ENCODE measurements around the gene SH3RF2. TPM values are rescaled to one million over a fixed set of nuclear protein-coding genes. Genes with fewer than 3 reads are reported as not detected.

Gene SH3RF2
- total RNA-seq, 1 experiment from 2014 or later = not detected

- no peaks in the 10 kb centered on the region for H3K9me2 ChIP-seq (replicated peaks; ENCODE audit: insufficient read depth, low read length)
- H3K79me2 ChIP-seq (ENCODE audit: low read length) = no peaks in the 10 kb centered on the region
- H3K4me2 ChIP-seq (ENCODE audit: low read depth, low read length, poor library complexity, severe bottlenecking) = no peak overlapping the region
- H3K9me3 ChIP-seq (ENCODE audit: low read length) = no peaks in the 10 kb centered on the region
- H3K9ac ChIP-seq (ENCODE audit: low read length) = no peak overlapping the region
- H3K36me3 ChIP-seq (ENCODE audit: insufficient read depth, low read length) = no peaks in the 10 kb centered on the region
- no peaks in the 10 kb centered on the region for H3K27me3 ChIP-seq (ENCODE audit: low read length)
- no peak overlapping the region for H3K27ac ChIP-seq (ENCODE audit: low read length)
- no peaks in the 10 kb centered on the region for H3K4me1 ChIP-seq (ENCODE audit: low read length)
- no peak for DNase-seq
- no peaks in the 10 kb centered on the region for H4K20me1 ChIP-seq (ENCODE audit: insufficient read depth, low read depth, low read length)
- no peak overlapping the region for H2AFZ ChIP-seq (ENCODE audit: low read length)
- no peak overlapping the region for H3K4me3 ChIP-seq (ENCODE audit: low read length)
Observed at GRCh38 chr5:145978708-145979107, 42.3 kb downstream of the SH3RF2 start.

GRCh38 chr5:145979270-145980223, 43.2 kb downstream of the SH3RF2 start:
- H3K36me3 ChIP-seq (ENCODE audit: insufficient read depth, low read length) = no peaks in the 10 kb centered on the region
- H3K4me1 ChIP-seq (ENCODE audit: low read length) = no peaks in the 10 kb centered on the region
- H3K79me2 ChIP-seq (ENCODE audit: low read length) = no peaks in the 10 kb centered on the region
- H4K20me1 ChIP-seq (ENCODE audit: insufficient read depth, low read depth, low read length) = no peaks in the 10 kb centered on the region
- H2AFZ ChIP-seq (ENCODE audit: low read length) = no peak overlapping the region
- no peak overlapping the region for H3K4me3 ChIP-seq (ENCODE audit: low read length)
- H3K27me3 ChIP-seq (ENCODE audit: low read length) = no peaks in the 10 kb centered on the region
- no peak for DNase-seq
- H3K9me3 ChIP-seq (ENCODE audit: low read length) = no peaks in the 10 kb centered on the region
- no peaks in the 10 kb centered on the region for H3K9me2 ChIP-seq (replicated peaks; ENCODE audit: insufficient read depth, low read length)
- H3K9ac ChIP-seq (ENCODE audit: low read length) = no peak overlapping the region
- no peak overlapping the region for H3K27ac ChIP-seq (ENCODE audit: low read length)
- no peak overlapping the region for H3K4me2 ChIP-seq (ENCODE audit: low read depth, low read length, poor library complexity, severe bottlenecking)

GRCh38 chr5:145980259-145980658, 43.9 kb downstream of the SH3RF2 start:
- Histone ChIP-seq H3K79me2 (ENCODE audit: low read length) (no peaks in the 10 kb centered on the region), H4K20me1 (ENCODE audit: insufficient read depth, low read depth, low read length) (no peaks in the 10 kb centered on the region), H3K9ac (ENCODE audit: low read length) (no peak overlapping the region), H3K36me3 (ENCODE audit: insufficient read depth, low read length) (no peaks in the 10 kb centered on the region), H3K4me1 (ENCODE audit: low read length) (no peaks in the 10 kb centered on the region), H3K9me2 (replicated peaks; ENCODE audit: insufficient read depth, low read length) (no peaks in the 10 kb centered on the region), H3K27me3 (ENCODE audit: low read length) (no peaks in the 10 kb centered on the region), H3K4me3 (ENCODE audit: low read length) (no peak overlapping the region), H2AFZ (ENCODE audit: low read length) (no peak overlapping the region), H3K4me2 (ENCODE audit: low read depth, low read length, poor library complexity, severe bottlenecking) (no peak overlapping the region), H3K9me3 (ENCODE audit: low read length) (no peaks in the 10 kb centered on the region), H3K27ac (ENCODE audit: low read length) (no peak overlapping the region)
- no peak for DNase-seq

- Histone ChIP-seq H3K9me3 (ENCODE audit: low read length) (no peaks in the 10 kb centered on the region), H3K4me1 (ENCODE audit: low read length) (no peaks in the 10 kb centered on the region), H3K4me3 (ENCODE audit: low read length) (no peak overlapping the region), H3K79me2 (ENCODE audit: low read length) (no peaks in the 10 kb centered on the region), H3K27me3 (ENCODE audit: low read length) (no peaks in the 10 kb centered on the region), H4K20me1 (ENCODE audit: insufficient read depth, low read depth, low read length) (no peaks in the 10 kb centered on the region), H2AFZ (ENCODE audit: low read length) (no peak overlapping the region), H3K27ac (ENCODE audit: low read length) (no peak overlapping the region), H3K9me2 (replicated peaks; ENCODE audit: insufficient read depth, low read length) (no peaks in the 10 kb centered on the region), H3K36me3 (ENCODE audit: insufficient read depth, low read length) (no peaks in the 10 kb centered on the region), H3K4me2 (ENCODE audit: low read depth, low read length, poor library complexity, severe bottlenecking) (no peak overlapping the region), H3K9ac (ENCODE audit: low read length) (no peak overlapping the region)
- DNase-seq = no peak
Observed at GRCh38 chr5:145980718-145981117, 44.3 kb downstream of the SH3RF2 start.

GRCh38 chr5:145981589-145982571, 45.5 kb downstream of the SH3RF2 start:
- Histone ChIP-seq H3K36me3 (ENCODE audit: insufficient read depth, low read length) (no peaks in the 10 kb centered on the region), H3K9me2 (replicated peaks; ENCODE audit: insufficient read depth, low read length) (no peaks in the 10 kb centered on the region), H3K79me2 (ENCODE audit: low read length) (no peaks in the 10 kb centered on the region), H3K9me3 (ENCODE audit: low read length) (no peaks in the 10 kb centered on the region), H3K4me2 (ENCODE audit: low read depth, low read length, poor library complexity, severe bottlenecking) (no peak overlapping the region), H4K20me1 (ENCODE audit: insufficient read depth, low read depth, low read length) (no peaks in the 10 kb centered on the region), H3K27me3 (ENCODE audit: low read length) (no peaks in the 10 kb centered on the region), H3K4me3 (ENCODE audit: low read length) (no peak overlapping the region), H3K27ac (ENCODE audit: low read length) (no peak overlapping the region), H2AFZ (ENCODE audit: low read length) (no peak overlapping the region), H3K9ac (ENCODE audit: low read length) (no peak overlapping the region), H3K4me1 (ENCODE audit: low read length) (no peaks in the 10 kb centered on the region)
- DNase-seq = no peak

GRCh38 chr5:145982572-145983318, 46.4 kb downstream of the SH3RF2 start:
- DNase-seq = no peak
- Histone ChIP-seq H3K9ac (ENCODE audit: low read length) (no peak overlapping the region), H3K4me1 (ENCODE audit: low read length) (no peaks in the 10 kb centered on the region), H3K9me3 (ENCODE audit: low read length) (no peaks in the 10 kb centered on the region), H3K9me2 (replicated peaks; ENCODE audit: insufficient read depth, low read length) (no peaks in the 10 kb centered on the region), H3K27ac (ENCODE audit: low read length) (no peak overlapping the region), H4K20me1 (ENCODE audit: insufficient read depth, low read depth, low read length) (no peaks in the 10 kb centered on the region), H3K4me2 (ENCODE audit: low read depth, low read length, poor library complexity, severe bottlenecking) (no peak overlapping the region), H3K4me3 (ENCODE audit: low read length) (no peak overlapping the region), H3K27me3 (ENCODE audit: low read length) (no peaks in the 10 kb centered on the region), H3K36me3 (ENCODE audit: insufficient read depth, low read length) (no peaks in the 10 kb centered on the region), H3K79me2 (ENCODE audit: low read length) (no peaks in the 10 kb centered on the region), H2AFZ (ENCODE audit: low read length) (no peak overlapping the region)

GRCh38 chr5:145983446-145983845, 47.1 kb downstream of the SH3RF2 start:
- Histone ChIP-seq H3K4me2 (ENCODE audit: low read depth, low read length, poor library complexity, severe bottlenecking) (no peak overlapping the region), H3K9ac (ENCODE audit: low read length) (no peak overlapping the region), H3K36me3 (ENCODE audit: insufficient read depth, low read length) (no peaks in the 10 kb centered on the region), H3K4me3 (ENCODE audit: low read length) (no peak overlapping the region), H4K20me1 (ENCODE audit: insufficient read depth, low read depth, low read length) (no peaks in the 10 kb centered on the region), H3K9me2 (replicated peaks; ENCODE audit: insufficient read depth, low read length) (no peaks in the 10 kb centered on the region), H3K79me2 (ENCODE audit: low read length) (no peaks in the 10 kb centered on the region), H3K27ac (ENCODE audit: low read length) (no peak overlapping the region), H3K27me3 (ENCODE audit: low read length) (no peaks in the 10 kb centered on the region), H3K9me3 (ENCODE audit: low read length) (no peaks in the 10 kb centered on the region), H2AFZ (ENCODE audit: low read length) (no peak overlapping the region), H3K4me1 (ENCODE audit: low read length) (no peaks in the 10 kb centered on the region)
- no peak for DNase-seq
